Measurements from ENCODE around the gene DCLK1. TPM values are rescaled to one million over a fixed set of nuclear protein-coding genes. Genes with fewer than 3 reads are reported as not detected.

DCLK1 gene
- total RNA-seq, 1 experiment from 2014 or later, result 0.10 TPM

DNA sequence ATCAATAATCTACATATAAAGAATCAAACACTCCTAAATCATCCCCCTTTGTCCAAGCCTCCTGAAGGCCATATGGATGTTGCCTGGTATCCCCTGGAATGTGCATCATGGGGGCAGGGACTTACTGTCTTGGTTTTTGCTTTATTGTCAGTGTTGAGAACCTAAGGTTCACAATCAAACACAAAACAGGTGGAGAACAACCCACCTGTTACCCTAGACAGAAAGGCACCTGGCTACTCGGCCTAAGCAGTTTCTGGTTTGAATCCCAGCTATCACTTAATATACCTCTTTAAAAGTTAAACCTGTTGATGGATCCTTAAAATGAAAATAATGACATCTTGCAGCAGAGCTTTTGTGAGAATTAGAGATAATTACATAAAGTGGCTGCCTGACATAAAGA lies 68.9 kb downstream of the DCLK1 start:
- ATAC-seq (no peak), DNase-seq (ENCODE audit: low read depth, low spot score) (no peak)
- ChIA-PET CTCF (no interaction called here), POLR2A (no interaction called here), RAD21 (ENCODE audit: low non-redundant PET in 1 of 2, low total read pairs in 2 of 2, uncharacterized antibody in 2 of 2, unreplicated experiment in 2 of 2) (no interaction called here)
- Histone ChIP-seq H3K9ac (ENCODE audit: low read length) (no peak overlapping the region), H3K27ac (ENCODE audit: low read depth, low read length) (no peak overlapping the region), H3K9me2 (ENCODE audit: insufficient read depth) (no peaks in the 10 kb centered on the region), H3K9me3 (ENCODE audit: control insufficient read depth in 1 of 2, insufficient read depth in 1 of 2, low read depth in 1 of 2, low read length in 2 of 2) (peaks cover 0 to 14% of the 10 kb centered on the region in 2 experiments; a peak in 1 of 4 replicates), H3K4me1 (ENCODE audit: control insufficient read depth in 1 of 2, insufficient read depth in 2 of 2, low read length in 2 of 2) (no peaks in the 10 kb centered on the region), H3K27me3 (ENCODE audit: insufficient read depth, low read length) (no peaks in the 10 kb centered on the region), H3K4me2 (ENCODE audit: low read length) (no peak overlapping the region), H3K79me2 (ENCODE audit: insufficient read depth, low read length) (no peaks in the 10 kb centered on the region), H3K36me3 (ENCODE audit: control insufficient read depth in 1 of 2, insufficient read depth in 2 of 2, low read length in 2 of 2) (no peaks in the 10 kb centered on the region), H3K4me3 (replicated peaks in 1 of 2; ENCODE audit: low read depth in 1 of 2, low read length in 2 of 2) (no peak overlapping the region), H2AFZ (ENCODE audit: low read depth, low read length, poor library complexity, severe bottlenecking) (no peak overlapping the region), H4K20me1 (ENCODE audit: insufficient read depth) (no peaks in the 10 kb centered on the region)
- TF ChIP-seq FOSL1 (IDR thresholded peaks at IDR 0.05; ENCODE audit: low read depth) (no peak), RAD21 (IDR thresholded peaks at IDR 0.05; ENCODE audit: low read depth) (no peak)
- TF ChIP-seq, protein P1, sequence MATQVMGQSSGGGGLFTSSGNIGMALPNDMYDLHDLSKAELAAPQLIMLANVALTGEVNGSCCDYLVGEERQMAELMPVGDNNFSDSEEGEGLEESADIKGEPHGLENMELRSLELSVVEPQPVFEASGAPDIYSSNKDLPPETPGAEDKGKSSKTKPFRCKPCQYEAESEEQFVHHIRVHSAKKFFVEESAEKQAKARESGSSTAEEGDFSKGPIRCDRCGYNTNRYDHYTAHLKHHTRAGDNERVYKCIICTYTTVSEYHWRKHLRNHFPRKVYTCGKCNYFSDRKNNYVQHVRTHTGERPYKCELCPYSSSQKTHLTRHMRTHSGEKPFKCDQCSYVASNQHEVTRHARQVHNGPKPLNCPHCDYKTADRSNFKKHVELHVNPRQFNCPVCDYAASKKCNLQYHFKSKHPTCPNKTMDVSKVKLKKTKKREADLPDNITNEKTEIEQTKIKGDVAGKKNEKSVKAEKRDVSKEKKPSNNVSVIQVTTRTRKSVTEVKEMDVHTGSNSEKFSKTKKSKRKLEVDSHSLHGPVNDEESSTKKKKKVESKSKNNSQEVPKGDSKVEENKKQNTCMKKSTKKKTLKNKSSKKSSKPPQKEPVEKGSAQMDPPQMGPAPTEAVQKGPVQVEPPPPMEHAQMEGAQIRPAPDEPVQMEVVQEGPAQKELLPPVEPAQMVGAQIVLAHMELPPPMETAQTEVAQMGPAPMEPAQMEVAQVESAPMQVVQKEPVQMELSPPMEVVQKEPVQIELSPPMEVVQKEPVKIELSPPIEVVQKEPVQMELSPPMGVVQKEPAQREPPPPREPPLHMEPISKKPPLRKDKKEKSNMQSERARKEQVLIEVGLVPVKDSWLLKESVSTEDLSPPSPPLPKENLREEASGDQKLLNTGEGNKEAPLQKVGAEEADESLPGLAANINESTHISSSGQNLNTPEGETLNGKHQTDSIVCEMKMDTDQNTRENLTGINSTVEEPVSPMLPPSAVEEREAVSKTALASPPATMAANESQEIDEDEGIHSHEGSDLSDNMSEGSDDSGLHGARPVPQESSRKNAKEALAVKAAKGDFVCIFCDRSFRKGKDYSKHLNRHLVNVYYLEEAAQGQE (IDR thresholded peaks at IDR 0.05; ENCODE audit: low read depth), result no peak
- BruUV-seq (replicated peaks), result no TSS peak
- intact Hi-C loops (cut with micrococcal nuclease), result no loop called here

DNA sequence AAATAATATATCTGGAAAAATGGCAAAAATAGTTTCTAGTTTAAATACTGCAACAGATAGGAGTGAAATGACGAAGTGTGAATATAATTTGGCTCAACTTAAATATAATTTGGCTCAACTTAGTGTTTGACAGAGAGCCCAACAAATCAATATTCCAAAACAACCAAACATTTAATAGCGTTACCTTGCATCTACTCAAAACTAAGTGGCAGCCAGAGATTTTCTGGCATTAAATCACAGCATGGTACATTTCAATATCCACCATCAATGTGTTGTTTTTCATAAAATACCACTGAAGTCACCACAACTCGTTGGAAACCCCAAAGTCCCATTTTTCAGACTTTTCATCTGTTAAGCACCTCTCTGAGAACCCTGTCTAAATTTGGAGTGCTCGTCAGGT lies 69.6 kb downstream of the DCLK1 start:
- H2AFZ ChIP-seq (ENCODE audit: low read depth, low read length, poor library complexity, severe bottlenecking), result no peak overlapping the region
- ChIA-PET RAD21 (ENCODE audit: low non-redundant PET in 1 of 2, low total read pairs in 2 of 2, uncharacterized antibody in 2 of 2, unreplicated experiment in 2 of 2) (no interaction called here), POLR2A (no interaction called here), CTCF (no interaction called here)
- peaks cover 0 to 14% of the 10 kb centered on the region in 2 experiments; a peak in 1 of 4 replicates for H3K9me3 ChIP-seq (ENCODE audit: control insufficient read depth in 1 of 2, insufficient read depth in 1 of 2, low read depth in 1 of 2, low read length in 2 of 2)
- no peaks in the 10 kb centered on the region for H4K20me1 ChIP-seq (ENCODE audit: insufficient read depth)
- no peaks in the 10 kb centered on the region for H3K36me3 ChIP-seq (ENCODE audit: control insufficient read depth in 1 of 2, insufficient read depth in 2 of 2, low read length in 2 of 2)
- H3K4me3 ChIP-seq (replicated peaks in 1 of 2; ENCODE audit: low read depth in 1 of 2, low read length in 2 of 2), result no peak overlapping the region
- no TSS peak for BruUV-seq (replicated peaks)
- no peak overlapping the region for H3K4me2 ChIP-seq (ENCODE audit: low read length)
- TF ChIP-seq POLR2A (IDR thresholded peaks at IDR 0.05; ENCODE audit: borderline replicate concordance, extremely low read depth, insufficient read depth, insufficient read length), result no peak
- no peaks in the 10 kb centered on the region for H3K27me3 ChIP-seq (ENCODE audit: insufficient read depth, low read length)
- no peak for DNase-seq (ENCODE audit: low read depth, low spot score)
- no peaks in the 10 kb centered on the region for H3K79me2 ChIP-seq (ENCODE audit: insufficient read depth, low read length)
- H3K9me2 ChIP-seq (ENCODE audit: insufficient read depth), result no peaks in the 10 kb centered on the region
- intact Hi-C loops (cut with micrococcal nuclease), result no loop called here
- H3K27ac ChIP-seq (ENCODE audit: low read depth, low read length), result no peak overlapping the region
- no peaks in the 10 kb centered on the region for H3K4me1 ChIP-seq (ENCODE audit: control insufficient read depth in 1 of 2, insufficient read depth in 2 of 2, low read length in 2 of 2)
- no peak overlapping the region for H3K9ac ChIP-seq (ENCODE audit: low read length)
- ATAC-seq, result no peak
